MG63 (cell line): ENCODE measurements around the gene ZBTB38. TPM values are rescaled to one million over a fixed set of nuclear protein-coding genes. Genes with fewer than 3 reads are reported as not detected.

ENCODE experiments used
- DNase-seq: peaks from one replicate; pipeline ENCODE4 v3.0.0-alpha.2; 2020
- H3K27me3 ChIP-seq: fragments of 250-450 bp; sonication (Bioruptor Pico); 2 replicates; pipeline ENCODE4 v1.5.1; 2020; ENCODE audit warnings: mild to moderate bottlenecking, moderate library complexity
- H3K36me3 ChIP-seq: fragments of 250-450 bp; sonication (Bioruptor Pico); 2 replicates; pipeline ENCODE4 v1.5.1; 2020; ENCODE audit warnings: mild to moderate bottlenecking, moderate library complexity
- H3K4me3 ChIP-seq: fragments of 250-450 bp; sonication (Bioruptor Pico); 2 replicates; pipeline ENCODE4 v1.5.1; 2020; ENCODE audit warnings: mild to moderate bottlenecking, moderate library complexity
- H3K9me3 ChIP-seq: fragments of 250-450 bp; sonication (Bioruptor Pico); 2 replicates; pipeline ENCODE4 v1.5.1; 2020; ENCODE audit warnings: mild to moderate bottlenecking, moderate library complexity
- total RNA-seq: library from RNA; depleted of rRNA; stranded (reverse); fragments of >200 nt; shearing (Covaris generic); gene quantifications from 2 replicates; pipeline ENCODE4 v1.2.3, GENCODE V29; 2014; ENCODE audit warnings: low replicate concordance

ZBTB38 gene
- total RNA-seq, 1 experiment from 2014 or later: 15.8 TPM

DNA sequence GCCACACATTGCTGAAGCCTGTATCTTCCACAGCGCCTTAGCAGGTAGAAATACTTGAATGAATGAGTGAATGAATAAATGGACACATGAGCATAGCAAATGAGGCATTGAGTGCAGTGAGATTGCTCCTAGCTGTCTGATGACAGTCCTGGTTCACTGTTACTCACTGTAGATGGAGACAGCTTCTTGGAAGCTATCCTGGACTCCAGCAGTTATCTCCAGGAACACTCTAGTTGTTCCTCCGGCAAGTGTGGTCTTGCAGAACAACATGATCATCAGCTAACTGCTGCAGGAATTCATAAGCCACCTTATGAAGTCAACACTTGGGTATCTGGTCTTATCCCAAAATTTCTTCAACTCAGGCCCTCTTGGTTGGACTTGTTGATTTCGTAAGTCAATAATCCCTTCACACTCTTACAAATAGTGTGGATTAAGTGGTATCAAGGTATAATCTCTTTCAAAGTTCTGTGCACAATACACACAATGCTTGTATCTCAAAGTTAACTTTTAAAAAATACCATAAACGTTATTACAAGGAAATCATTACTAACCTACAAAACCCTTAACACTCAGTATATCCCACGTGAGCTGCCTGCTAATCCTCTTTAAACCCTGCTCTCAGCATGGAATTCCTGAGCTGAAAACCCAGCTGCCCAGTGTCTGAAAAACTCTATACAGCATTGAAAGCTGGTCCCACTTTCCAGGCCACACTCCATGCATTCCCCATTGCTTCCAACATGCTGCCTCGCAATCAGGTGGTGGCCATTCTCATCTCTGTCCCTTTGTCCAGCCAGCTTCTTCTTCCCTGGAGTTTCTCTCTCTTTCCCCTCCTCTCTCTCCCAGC lies 14.4 kb upstream of the ZBTB38 start:
- Histone ChIP-seq H3K9me3 (no peaks in the 10 kb centered on the region), H3K36me3 (no peaks in the 10 kb centered on the region), H3K27me3 (no peaks in the 10 kb centered on the region), H3K4me3 (no peak overlapping the region)
- no peak for DNase-seq

DNA sequence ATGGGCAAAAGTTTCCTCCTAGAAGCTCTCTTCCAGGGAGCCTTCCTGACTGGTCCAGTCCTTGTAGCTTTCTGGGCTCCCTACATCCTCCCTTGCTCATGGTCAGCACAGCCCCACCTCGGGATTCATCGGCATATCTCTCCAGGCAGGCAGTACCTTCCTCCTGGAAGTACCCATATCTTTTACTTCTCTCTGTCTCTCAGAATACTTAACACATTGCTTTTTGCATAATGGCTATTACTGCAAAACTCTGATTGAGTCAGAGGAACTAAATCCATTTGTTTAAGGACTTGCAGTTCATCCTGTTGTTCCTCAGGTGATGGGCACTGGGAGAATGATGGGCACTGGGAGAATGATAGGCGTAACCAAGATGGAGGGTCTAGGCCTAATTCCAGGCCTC lies 13.8 kb upstream of the ZBTB38 start:
- DNase-seq: no peak
- no peaks in the 10 kb centered on the region for H3K9me3 ChIP-seq
- H3K27me3 ChIP-seq: no peaks in the 10 kb centered on the region
- no peak overlapping the region for H3K4me3 ChIP-seq
- no peaks in the 10 kb centered on the region for H3K36me3 ChIP-seq

DNA sequence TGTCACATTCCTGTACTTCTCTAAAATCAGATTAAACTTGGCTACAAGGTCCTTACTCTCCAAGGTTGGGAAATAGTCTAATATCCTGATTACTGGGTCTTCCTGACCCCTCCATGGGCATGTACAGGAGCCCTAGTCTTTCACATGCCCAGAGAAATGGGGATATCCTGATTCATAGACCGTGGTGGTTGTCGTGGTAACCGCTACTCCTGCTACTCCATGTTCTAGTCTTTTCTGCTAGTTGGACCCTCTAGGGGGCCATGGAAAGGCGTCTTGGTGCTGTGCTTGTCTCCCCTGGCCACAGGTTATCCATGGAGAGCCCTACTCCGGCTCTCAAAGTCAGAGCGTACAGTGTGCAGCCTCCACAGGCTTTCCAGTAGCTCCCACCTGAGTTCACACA lies 13.1 kb upstream of the ZBTB38 start:
- no peaks in the 10 kb centered on the region for H3K27me3 ChIP-seq
- no peak overlapping the region for H3K4me3 ChIP-seq
- DNase-seq: no peak
- no peaks in the 10 kb centered on the region for H3K9me3 ChIP-seq
- no peaks in the 10 kb centered on the region for H3K36me3 ChIP-seq

DNA sequence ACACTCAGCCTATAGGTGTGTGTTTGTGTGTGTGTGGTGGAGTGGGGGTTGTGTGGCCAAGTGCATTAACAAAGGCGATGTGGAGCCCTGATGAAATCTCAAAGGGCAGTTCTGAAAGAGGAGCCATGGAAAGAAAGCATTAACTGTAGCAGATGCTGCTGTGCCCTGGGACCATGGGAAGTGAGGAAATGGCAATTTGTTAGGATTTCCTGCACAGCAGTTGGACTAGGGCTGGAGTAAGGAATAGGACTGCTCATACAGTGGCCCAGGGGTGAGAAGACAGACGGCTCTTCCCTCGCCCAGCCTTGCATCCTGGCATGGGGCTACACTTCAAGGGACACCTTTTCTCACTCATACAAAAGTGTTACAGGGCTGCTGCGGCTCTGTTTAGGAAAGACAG lies 12.3 kb upstream of the ZBTB38 start:
- no peaks in the 10 kb centered on the region for H3K36me3 ChIP-seq
- no peak for DNase-seq

DNA sequence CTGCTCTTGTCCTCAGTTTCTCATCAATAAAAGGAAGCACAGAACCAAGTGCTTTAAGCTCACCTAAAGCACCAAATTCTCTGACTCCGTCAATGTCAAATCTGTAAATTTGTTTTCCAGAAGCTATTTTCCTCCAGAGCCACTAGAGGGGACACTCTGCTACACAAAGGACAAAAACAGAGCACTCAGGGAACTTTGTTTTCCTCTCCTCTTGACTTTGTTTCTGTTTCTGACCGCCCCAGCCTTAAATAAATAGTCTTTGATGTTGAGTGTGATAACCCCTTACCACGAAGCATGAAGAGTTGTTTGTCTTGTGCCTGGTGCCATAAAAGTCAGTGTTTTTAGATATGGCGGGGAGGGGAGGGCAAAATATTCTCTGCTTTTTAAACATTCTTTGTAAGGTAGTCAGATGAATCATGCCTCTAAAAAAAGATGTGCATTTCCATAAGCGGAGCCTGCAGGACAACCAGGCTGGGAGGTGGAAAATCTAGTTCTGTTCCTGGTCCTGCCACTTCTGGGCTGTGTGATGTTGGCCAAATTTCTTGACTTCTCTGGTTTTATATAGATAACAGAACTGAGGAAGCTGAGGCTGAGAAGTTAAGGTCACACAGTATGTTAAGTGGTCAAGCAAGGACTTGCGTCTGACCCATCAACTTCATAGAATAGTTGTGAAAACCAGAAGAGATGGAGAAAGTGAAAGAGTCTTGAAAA lies 7.3 kb upstream of the ZBTB38 start:
- DNase-seq: no peak
- no peaks in the 10 kb centered on the region for H3K36me3 ChIP-seq
- H3K9me3 ChIP-seq: peaks cover 4% of the 10 kb centered on the region
- H3K27me3 ChIP-seq: no peaks in the 10 kb centered on the region
- peak overlapping the region; percentile 25; the same call in 1 of the 2 replicates for H3K4me3 ChIP-seq

More for the DNA sequence above, 12.3 kb upstream of the ZBTB38 start:
- Histone ChIP-seq H3K9me3 (no peaks in the 10 kb centered on the region), H3K4me3 (no peak overlapping the region), H3K27me3 (no peaks in the 10 kb centered on the region)

DNA sequence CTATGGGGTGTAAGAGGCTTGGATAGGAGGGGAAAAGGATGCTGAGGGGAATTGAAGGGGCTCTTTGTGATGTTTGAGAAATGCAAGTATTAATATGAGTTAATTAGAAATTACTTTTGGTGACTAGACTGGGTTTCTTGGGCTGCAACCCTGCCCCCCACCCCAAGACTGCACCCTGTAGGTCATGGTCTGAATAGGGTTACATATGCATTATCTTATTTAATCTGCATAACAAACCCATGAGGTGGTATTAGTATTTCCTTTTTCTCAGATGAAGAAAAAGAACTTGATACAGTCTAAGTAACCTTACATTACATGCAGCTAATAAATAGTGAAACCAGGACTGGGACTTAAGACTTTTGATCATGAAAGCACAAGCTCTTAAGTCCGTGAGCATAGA lies 5.6 kb upstream of the ZBTB38 start:
- Histone ChIP-seq H3K9me3 (peaks cover 4% of the 10 kb centered on the region), H3K27me3 (no peaks in the 10 kb centered on the region), H3K36me3 (no peaks in the 10 kb centered on the region), H3K4me3 (no peak overlapping the region)
- DNase-seq: no peak

DNA sequence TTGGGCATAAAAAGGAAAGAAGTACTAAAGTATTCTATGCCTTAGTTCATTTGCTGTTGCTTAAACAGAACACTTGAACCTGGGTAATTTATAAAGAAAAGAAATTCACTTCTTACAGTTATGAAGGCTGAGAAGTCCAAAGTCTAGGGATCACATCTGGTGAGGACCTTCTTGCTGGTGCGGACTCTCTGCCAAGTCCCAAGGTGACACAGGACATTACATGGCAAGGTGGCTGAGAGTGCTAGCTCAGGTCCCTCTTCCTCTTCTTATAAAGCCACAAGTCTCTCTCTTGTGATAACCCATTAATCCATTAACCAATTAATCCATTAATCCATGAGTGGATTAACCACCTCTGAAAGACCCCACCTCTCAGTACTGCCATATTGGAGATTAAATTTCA lies 3.1 kb upstream of the ZBTB38 start:
- no peak for DNase-seq
- Histone ChIP-seq H3K27me3 (no peaks in the 10 kb centered on the region), H3K9me3 (peaks cover 4% of the 10 kb centered on the region), H3K36me3 (no peaks in the 10 kb centered on the region), H3K4me3 (no peak overlapping the region)

DNA sequence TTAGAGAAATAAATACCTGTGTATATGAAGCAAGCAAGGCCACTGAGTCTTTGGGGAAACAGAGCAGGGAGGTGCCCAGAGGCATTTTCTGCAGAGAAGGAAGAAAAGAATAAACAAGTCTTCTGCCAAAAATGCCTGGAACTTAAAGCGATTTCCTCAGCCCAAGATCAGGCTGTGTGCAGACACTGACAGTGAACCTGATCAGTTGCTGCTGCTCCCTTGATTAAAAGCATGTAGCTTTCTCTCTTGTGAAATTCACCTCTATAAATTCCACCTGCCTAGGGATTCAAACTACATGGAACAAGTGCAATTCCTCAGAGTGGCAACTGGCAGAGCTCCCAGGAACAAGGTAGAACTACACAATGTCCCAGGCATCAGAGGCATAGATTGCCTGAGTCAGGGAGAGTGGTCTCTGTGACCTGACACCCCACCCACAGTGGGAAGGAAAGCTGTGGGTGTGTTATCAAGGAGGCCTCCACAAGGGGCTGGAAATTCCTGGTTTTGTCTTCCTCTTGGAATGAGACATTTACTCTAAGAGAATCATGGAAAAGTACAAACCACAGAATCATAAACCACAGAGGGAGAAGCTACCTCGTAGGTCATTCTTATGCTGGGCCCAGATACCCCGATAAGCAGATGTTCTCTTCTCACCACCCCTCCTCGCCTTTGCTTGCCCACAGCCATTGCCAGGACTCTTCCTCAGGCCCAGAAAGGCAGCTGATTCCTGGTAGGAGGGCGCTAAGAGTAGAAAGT lies 1.8 kb upstream of the ZBTB38 start:
- H3K27me3 ChIP-seq: no peaks in the 10 kb centered on the region
- peaks cover 5% of the 10 kb centered on the region; the same call in 1 of the 2 replicates for H3K36me3 ChIP-seq
- H3K4me3 ChIP-seq: no peak overlapping the region
- H3K9me3 ChIP-seq: peaks cover 4% of the 10 kb centered on the region
- peak; percentile 61 for DNase-seq

DNA sequence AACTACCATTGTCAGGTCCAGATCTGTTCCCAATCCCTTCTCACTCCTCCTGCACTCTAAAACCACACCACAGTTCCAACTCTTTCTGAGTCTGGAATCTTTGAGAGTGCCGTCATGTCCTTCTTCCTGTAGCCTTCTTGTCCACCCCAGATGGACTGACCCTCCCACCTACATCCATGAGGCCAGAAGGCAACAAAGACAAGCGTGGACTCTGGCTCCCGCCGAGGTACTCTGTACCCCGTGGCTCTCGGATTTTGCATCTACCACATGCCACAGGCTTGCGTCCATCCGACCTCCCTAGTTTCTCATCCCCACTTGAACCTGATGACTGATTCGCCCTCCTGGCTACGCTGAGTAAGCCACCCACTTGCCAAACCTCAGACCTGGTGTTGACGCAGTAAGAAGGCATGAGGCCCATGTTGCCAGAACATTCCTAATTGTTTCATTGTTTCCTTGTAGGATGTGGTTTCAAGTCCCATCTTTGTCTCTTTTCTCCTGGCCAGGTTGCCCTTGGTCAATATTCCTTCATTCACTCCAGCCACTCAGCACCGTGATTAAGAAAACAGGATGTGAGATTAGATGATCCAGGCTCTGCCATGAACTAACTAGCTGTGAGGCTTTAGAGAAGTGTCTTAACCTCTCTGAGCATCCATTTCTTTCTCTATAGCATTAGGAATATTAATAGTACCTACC lies 1.1 kb upstream of the ZBTB38 start:
- Histone ChIP-seq H3K4me3 (no peak overlapping the region), H3K9me3 (peaks cover 4% of the 10 kb centered on the region), H3K36me3 (peaks cover 5% of the 10 kb centered on the region; the same call in 1 of the 2 replicates), H3K27me3 (no peaks in the 10 kb centered on the region)
- peak; percentile 98 for DNase-seq

DNA sequence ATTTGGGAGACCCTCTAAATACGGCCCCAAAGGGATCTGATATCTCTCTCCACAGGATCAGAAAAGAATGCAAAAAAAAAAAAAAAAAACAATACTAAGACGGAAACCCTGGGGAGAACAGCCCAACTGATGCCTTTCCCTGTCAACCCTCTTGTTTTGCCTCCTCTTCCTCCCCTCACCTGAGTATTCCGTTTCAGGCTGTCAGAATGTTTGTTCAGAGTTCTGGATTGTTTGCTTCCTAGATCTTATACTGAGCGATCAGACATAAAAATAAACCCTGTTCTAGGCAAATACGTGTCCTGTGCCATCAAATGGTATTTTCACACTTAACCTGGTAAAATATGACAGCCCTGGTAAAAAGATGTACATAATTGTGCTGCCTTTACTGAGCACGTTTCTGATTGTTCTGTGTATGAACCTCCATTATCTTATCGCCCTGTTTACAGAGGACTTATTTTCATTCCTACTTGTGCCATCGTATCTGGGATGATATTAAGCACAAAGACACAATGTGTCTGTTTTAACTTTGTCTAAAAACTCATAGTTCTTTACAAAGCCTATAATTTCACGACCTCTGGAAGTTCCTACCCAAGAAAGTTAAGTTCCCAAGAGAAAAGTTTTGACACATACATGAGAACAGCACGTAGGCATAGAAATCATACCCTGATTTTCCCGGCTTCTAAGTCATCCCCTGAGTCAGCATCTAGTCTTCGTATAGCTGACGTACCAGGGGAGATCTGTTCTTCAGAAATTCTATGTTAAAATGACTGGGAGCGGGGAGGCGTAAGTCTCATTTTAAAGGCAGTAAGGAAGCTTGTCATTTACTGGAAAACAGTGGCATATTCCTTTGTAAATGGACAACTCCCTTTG lies 856 bp downstream of the ZBTB38 start:
- Histone ChIP-seq H3K9me3 (no peaks in the 10 kb centered on the region), H3K4me3 (peak overlapping the region; percentile 19; the same call in 1 of the 2 replicates), H3K27me3 (no peaks in the 10 kb centered on the region), H3K36me3 (peaks cover 5% of the 10 kb centered on the region; the same call in 1 of the 2 replicates)
- DNase-seq: no peak

DNA sequence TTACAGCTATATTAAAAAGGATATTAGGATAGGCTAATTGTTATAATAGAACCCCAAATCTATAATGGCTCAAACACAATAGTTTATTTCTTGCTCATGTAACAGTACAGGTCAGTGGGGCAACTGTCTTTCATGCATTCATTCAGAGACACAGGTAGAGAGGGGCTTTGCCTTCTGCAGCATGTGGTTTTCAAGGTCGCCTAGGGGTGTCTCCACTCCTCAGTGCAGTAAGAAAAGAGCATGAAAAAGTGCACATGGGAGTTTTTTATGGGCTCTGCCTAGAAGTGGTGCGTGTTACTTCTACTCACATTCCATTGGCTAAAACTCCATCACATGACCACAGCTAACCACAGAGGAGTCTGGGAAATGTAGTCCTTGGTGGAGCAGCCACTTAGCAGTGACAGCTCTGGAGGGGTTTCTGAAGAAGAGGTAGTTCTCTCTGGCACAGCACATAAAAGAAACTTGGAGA lies 1.8 kb downstream of the ZBTB38 start:
- Histone ChIP-seq H3K9me3 (no peaks in the 10 kb centered on the region), H3K36me3 (peaks cover 5% of the 10 kb centered on the region; the same call in 1 of the 2 replicates), H3K27me3 (no peaks in the 10 kb centered on the region), H3K4me3 (no peak overlapping the region)
- peak; percentile 47 for DNase-seq

DNA sequence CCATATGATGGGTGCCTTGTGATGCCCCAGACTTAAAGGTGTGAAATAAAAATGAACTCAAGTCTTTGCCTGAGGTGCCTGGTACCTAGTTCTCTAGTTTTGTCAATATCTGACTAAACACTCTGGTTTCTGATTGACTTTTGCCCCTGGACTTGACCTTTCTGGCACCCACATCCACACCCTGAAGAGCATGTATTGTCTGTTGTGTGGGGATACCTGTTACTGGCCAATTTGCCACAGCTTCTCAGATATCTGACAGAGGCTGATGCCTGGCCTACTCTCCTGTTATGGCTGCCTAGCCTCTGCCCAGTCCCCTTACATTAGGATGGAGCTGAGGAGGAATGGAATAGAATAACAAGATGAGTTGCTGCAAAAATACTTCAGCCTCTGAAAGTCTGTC lies 3.6 kb downstream of the ZBTB38 start:
- H3K4me3 ChIP-seq: no peak overlapping the region
- DNase-seq: no peak
- peaks cover 5% of the 10 kb centered on the region; the same call in 1 of the 2 replicates for H3K36me3 ChIP-seq
- H3K9me3 ChIP-seq: no peaks in the 10 kb centered on the region
- H3K27me3 ChIP-seq: no peaks in the 10 kb centered on the region

DNA sequence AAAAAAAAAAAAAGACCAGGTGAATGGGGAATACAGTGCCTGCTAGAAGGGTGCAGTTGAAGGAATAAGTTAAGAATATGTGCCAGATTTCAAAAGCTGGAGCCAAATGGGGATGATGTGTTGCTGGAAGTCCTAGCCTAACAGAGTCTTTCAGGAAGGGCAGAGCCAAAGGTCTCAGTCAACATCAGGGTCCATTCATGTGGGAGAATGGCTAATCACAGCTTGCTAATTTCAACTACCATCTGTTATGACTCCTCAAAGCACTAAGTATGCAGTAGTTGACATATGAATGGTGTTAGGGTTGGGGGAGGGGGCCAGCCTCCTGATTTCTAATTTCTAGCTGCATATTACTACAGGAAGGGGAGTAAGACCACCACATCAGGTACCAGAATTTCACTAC lies 4.4 kb downstream of the ZBTB38 start:
- Histone ChIP-seq H3K27me3 (no peaks in the 10 kb centered on the region), H3K4me3 (no peak overlapping the region), H3K36me3 (peaks cover 5% of the 10 kb centered on the region; the same call in 1 of the 2 replicates), H3K9me3 (no peaks in the 10 kb centered on the region)
- DNase-seq: no peak

DNA sequence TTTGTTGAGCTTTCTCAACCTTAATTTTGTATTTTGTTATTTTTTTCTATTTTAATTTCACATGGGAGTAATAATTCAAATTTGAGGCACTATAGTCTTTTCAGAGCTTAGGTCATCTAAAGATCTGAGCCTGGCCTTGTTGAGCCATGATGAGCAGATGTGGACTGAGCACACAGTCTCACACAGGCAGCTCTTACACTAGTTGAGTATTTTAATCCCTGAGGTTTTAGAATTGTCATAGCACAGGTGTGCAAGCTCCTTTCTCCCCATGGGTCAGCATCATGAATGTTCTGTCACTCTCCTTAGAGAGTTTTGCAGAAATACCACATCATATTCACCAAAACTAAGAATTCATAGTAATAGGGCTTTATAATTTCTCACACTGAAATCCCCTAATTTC lies 4.9 kb downstream of the ZBTB38 start:
- Histone ChIP-seq H3K36me3 (peaks cover 5% of the 10 kb centered on the region; the same call in 1 of the 2 replicates), H3K9me3 (no peaks in the 10 kb centered on the region), H3K4me3 (no peak overlapping the region), H3K27me3 (no peaks in the 10 kb centered on the region)
- DNase-seq: no peak

DNA sequence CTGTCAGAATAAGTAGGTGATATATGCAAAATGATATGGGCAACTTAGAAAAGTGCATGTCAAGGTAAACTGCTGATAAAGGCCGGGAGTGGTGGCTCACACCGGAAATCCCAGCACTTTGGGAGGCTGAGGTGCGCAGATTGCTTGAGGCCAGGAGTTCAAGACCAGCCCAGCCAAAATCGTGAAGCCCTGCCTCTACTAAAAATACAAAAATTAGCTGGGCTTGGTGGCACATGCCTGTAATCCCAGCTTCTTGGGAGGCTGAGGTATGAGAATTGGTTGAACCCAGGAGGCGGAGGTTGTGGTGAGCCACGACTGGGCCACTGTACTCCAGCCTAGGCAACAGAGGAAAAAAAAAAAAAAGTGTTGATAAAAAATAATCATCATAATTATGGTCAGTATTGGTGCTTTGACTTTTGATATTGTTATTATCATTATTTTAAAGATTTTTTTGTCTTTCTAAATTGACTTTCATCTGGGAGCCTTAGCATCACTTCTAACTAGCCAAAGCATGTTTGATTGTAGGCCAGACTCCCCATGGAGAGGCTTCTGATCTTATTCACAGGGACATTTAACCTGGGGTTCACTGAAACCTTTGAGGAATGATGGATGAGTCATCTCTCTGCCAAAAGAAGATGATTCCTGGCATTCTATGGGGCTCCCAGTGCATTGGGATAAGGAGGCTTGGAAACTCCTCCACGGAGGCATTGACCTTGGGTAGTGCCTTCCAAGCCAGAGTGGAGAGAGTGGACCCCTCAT lies 5.6 kb downstream of the ZBTB38 start:
- Histone ChIP-seq H3K27me3 (no peaks in the 10 kb centered on the region), H3K36me3 (peaks cover 5% of the 10 kb centered on the region; the same call in 1 of the 2 replicates), H3K9me3 (no peaks in the 10 kb centered on the region), H3K4me3 (no peak overlapping the region)
- DNase-seq: no peak
